IPS-18c (cell line): ENCODE results near the gene BRD7.

Experiments
- H3K4me3 ChIP-seq: 2 replicates; pipeline ENCODE4 v1.7.0; 2013; ENCODE audit warnings: low read depth, mild to moderate bottlenecking, low read length, moderate library complexity; ENCODE audit not compliant: insufficient read depth
- H3K9me3 ChIP-seq: one replicate; pipeline ENCODE4 v1.6.1; 2013; ENCODE audit warnings: mild to moderate bottlenecking, low read length, moderate library complexity; ENCODE audit not compliant: control insufficient read depth, insufficient read depth

The BRD7 gene

DNA sequence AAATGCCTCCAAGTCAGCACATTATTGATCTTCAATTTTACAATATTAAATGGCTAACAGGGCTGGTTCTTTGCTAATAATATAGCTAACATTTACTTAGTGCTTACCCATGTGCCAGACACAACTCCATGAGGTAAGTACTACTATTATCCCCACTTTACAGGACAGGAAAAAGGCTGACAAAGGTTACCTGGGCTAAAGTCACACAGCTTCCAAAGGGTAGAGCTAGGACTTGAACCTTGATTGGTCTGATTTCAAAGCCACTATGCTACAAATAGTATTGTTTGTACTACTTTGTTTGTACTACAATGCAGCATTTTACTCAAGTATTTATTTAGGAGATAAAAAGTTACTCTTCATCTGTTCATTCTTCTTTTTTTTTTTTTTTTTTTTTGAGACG lies 31.9 kb downstream of the BRD7 start:
- H3K9me3 ChIP-seq, result no peaks in the 10 kb centered on the region
- H3K4me3 ChIP-seq, result no peak overlapping the region

GRCh38 chr16:50335196-50335958 lies 33.4 kb downstream of the BRD7 start:
- no peaks in the 10 kb centered on the region for H3K9me3 ChIP-seq
- no peak overlapping the region for H3K4me3 ChIP-seq

- Histone ChIP-seq H3K4me3 (no peak overlapping the region), H3K9me3 (no peaks in the 10 kb centered on the region)
These were observed 34.4 kb downstream of the BRD7 start for GRCh38 chr16:50334106-50334975.

GRCh38 chr16:50332599-50332998 lies 36.2 kb downstream of the BRD7 start:
- no peaks in the 10 kb centered on the region for H3K9me3 ChIP-seq
- H3K4me3 ChIP-seq, result no peak overlapping the region

DNA sequence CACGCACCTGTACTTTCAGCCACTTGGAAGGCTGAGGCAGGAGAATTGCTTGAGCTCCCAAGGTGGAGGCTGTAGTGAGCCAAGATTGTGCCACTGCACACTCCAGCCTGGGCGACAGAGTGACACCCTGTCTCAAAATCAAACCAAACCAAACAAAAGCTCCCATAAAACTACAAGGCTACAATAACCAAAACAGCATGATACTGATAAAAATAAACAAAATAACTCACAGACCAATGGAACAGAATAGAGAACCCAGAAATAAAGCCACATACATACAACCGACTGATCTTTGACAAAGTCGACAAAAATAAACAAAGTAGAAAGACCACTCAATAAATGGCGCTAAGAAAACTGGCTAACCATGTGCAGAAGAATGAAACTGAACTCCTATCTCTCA lies 37.2 kb downstream of the BRD7 start:
- H3K4me3 ChIP-seq, result no peak overlapping the region
- H3K9me3 ChIP-seq, result no peaks in the 10 kb centered on the region

DNA sequence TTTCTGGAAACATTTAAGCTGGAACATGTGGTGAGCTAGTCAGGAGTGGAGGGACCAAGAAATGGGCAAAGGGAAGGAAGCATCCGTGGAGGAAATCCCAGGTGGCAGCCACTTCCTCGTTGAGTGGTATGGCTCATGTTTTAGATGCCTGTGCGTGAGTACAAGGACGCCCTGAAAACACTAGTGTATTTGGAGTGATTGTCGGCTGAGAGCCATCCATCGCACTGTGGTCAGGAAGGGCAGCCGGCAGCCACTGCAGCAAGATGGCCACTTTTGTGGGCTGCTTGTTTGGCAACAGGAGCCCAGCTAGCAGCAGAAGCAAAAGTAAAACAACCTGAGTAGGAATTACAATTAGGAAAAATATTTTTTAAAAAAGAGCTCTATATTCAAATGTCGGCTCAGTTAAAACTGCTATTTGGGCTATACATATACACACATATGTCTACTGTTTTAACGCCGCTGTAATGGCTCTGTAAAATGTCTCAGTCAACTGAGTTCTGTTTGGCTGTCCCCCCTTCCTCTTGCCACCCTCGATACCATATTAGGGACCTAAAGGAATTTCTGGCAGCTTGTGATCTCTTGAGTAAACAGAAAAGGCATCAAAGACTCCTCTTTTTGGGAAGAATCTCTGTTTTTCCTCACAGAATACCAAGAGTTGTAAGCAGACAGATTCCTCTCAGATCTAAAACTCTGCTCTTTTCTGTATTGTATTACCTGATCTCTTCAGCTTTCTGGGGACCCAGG lies 39.2 kb downstream of the BRD7 start:
- Histone ChIP-seq H3K9me3 (no peaks in the 10 kb centered on the region), H3K4me3 (no peak overlapping the region)

DNA sequence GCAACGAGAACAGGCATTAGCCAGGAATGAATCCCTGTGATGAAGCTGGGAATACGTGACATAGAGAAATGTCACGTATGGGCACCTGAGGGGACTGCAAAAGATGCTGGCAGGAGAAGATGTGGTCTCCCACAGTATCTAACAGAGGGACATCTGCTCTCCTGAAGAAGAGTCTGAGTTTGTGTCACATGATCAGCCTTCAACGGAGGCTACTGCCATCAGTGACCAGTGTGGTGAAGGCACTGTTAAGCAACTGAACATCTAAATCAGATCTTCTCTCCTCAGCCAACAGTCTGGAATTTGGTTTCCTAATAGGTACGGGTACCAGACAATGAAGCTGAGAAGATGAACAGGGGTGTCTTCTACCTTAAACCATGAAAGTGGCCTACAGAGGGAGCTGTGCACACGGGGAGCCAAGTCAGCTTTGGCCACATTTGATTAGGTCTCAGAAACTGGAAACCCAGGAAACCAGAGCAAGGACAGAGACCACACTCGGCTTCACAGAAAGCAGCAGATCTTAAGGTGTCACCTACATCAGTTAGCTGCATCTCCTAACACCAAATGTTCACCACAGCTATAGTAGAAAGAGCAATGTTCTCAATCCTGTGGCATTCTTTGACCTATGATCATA lies 41.8 kb downstream of the BRD7 start:
- no peaks in the 10 kb centered on the region for H3K9me3 ChIP-seq
- H3K4me3 ChIP-seq, result no peak overlapping the region

DNA sequence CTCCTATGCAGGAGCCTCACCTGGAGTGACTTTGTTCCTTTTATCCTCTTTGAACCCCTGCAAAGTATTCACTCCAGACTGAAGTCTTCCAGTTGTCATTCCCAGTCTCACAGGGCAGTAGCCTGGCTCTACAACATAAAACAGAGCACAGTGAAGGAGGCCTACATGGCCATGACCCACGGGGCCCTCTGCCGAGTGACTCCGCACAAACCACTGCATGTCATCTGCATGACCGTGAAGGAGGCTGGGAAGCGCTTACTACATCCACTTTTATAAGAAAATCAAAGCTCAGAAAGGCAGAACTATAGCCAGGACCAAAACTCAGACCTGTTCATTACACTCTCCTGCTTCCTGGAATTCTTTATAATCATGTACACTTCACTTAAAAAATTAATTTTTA lies 42.5 kb downstream of the BRD7 start:
- H3K9me3 ChIP-seq, result no peaks in the 10 kb centered on the region
- no peak overlapping the region for H3K4me3 ChIP-seq

DNA sequence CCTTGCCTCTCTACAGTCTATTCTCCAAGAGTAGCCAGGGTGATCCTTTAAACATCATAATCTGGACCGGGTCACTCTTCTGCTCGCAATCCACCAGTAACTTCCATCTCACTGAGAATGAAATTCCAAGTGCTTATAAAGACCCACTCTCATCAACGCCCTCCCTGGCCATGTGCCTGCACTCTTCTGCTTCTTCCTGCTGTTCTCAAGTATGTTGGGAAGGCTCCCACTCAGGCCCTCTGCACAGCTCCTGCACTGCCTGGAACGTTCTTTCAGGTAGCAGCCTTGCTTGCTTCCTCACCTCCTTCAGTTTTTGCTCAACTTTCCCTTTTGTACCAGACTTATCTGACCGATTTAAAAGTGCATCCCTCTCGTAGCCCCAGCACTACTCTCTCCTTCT lies 44.4 kb downstream of the BRD7 start:
- no peaks in the 10 kb centered on the region for H3K9me3 ChIP-seq
- H3K4me3 ChIP-seq, result no peak overlapping the region

DNA sequence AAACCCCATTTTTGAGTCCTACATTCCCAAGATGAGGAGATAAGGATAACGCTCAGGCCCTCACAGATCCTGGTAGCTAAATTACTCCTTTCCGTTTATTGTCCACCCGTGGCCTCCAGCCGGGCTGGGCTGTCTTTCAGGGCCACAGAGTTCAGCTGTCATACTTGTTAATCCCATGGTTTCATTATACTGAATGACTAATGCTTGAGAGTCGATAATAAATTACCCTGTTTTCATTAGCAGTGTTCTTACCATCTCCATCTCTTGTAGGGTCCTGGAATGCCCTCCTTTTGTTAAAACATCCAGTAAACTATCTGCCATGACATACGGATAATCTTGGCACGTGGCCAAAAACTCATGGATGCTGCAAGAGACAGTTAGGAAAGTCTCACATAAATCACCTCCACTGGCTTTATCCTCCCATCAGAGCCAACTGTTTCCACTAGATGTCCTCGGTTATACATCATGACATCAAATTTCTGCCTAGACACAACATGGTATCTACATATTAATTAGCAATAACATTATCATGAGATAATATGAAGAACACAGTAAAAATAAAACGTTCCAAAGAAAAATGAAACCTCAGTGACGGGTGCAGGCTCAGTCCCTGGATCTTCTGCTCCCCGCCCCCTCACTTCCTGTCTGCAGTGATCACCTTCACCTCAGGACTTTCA lies 45.3 kb downstream of the BRD7 start:
- no peak overlapping the region for H3K4me3 ChIP-seq

GRCh38 chr16:50322333-50322732 lies 46.5 kb downstream of the BRD7 start:
- Histone ChIP-seq H3K4me3 (no peak overlapping the region), H3K9me3 (no peaks in the 10 kb centered on the region)

More for the DNA sequence above, 45.3 kb downstream of the BRD7 start:
- no peaks in the 10 kb centered on the region for H3K9me3 ChIP-seq

DNA sequence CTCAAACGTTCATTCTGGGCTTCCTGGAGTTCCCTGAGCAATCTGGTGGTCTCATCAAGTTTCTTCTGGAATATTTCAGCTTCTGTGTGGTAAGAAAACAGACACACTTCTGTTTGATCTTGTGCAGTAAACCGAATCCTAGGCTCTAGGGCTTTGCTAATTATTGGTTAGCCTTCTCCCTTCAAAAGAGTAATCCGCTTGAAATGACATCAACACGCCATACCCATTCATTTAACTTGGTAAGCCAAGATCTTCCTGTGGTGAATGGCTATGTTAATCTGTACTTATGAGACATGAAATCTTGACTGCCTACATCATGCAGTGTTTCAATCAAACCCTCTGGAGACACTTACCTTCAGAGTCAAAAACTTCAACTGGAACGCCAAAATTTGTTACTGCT lies 48.5 kb downstream of the BRD7 start:
- Histone ChIP-seq H3K9me3 (no peaks in the 10 kb centered on the region), H3K4me3 (no peak overlapping the region)

GRCh38 chr16:50318796-50319578 lies 49.8 kb downstream of the BRD7 start:
- H3K4me3 ChIP-seq, result no peak overlapping the region
- no peaks in the 10 kb centered on the region for H3K9me3 ChIP-seq

- Histone ChIP-seq H3K9me3 (peaks cover under 1% of the 10 kb centered on the region), H3K4me3 (no peak overlapping the region)
These were observed 51.7 kb downstream of the BRD7 start for GRCh38 chr16:50316848-50317630.

- no peak overlapping the region for H3K4me3 ChIP-seq
- peaks cover 2% of the 10 kb centered on the region for H3K9me3 ChIP-seq
These were observed 52.5 kb downstream of the BRD7 start for GRCh38 chr16:50316102-50316847.
